Fibroblast of villous mesenchyme (primary cell): ENCODE data around the gene PTPRN2. TPM values are rescaled to one million over a fixed set of nuclear protein-coding genes. Genes with fewer than 3 reads are reported as not detected.

Experiments used
- DNase-seq: peaks from one replicate; pipeline ENCODE4 v3.0.0-alpha.2; 2010; ENCODE audit warnings: low read depth
- H3K4me3 ChIP-seq: 2 replicates; pipeline ENCODE4 v1.5.1; 2011; ENCODE audit warnings: low read depth, mild to moderate bottlenecking, low read length
- total RNA-seq: library from RNA; depleted of rRNA; stranded (reverse); fragments of >200 nt; gene quantifications from 2 replicates; pipeline ENCODE4 v1.2.3, GENCODE V29; 2012
- TF ChIP-seq, protein P1 (sequence below): IDR thresholded peaks from 2 replicates; pipeline ENCODE4 v1.5.1; 2012; ENCODE audit warnings: low read depth, mild to moderate bottlenecking, low read length; ENCODE audit not compliant: insufficient read depth

PTPRN2 gene
- total RNA-seq, 1 donor = not detected

DNA sequence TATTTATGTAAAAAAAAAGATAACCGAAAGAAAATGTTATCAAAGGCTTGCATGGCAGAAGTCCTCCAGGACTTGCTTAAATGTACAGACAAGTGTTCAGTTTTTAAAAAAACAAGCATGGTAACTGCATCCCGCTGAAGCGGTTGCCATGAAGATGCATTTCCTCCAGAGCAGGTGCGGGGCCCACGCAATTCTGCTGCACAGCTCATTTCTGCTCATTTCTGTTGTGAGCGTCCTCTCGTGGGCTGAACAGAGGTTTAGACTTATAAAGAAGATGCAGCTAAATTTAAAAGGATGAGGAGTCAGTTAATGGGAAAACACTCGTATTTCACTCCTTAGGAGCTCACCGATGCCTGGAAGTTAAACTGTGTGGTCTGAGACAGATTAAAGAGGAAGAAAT is 1003.2 kb downstream of the PTPRN2 start:
- H3K4me3 ChIP-seq = no peak overlapping the region
- no peak for DNase-seq
- TF ChIP-seq, protein P1, sequence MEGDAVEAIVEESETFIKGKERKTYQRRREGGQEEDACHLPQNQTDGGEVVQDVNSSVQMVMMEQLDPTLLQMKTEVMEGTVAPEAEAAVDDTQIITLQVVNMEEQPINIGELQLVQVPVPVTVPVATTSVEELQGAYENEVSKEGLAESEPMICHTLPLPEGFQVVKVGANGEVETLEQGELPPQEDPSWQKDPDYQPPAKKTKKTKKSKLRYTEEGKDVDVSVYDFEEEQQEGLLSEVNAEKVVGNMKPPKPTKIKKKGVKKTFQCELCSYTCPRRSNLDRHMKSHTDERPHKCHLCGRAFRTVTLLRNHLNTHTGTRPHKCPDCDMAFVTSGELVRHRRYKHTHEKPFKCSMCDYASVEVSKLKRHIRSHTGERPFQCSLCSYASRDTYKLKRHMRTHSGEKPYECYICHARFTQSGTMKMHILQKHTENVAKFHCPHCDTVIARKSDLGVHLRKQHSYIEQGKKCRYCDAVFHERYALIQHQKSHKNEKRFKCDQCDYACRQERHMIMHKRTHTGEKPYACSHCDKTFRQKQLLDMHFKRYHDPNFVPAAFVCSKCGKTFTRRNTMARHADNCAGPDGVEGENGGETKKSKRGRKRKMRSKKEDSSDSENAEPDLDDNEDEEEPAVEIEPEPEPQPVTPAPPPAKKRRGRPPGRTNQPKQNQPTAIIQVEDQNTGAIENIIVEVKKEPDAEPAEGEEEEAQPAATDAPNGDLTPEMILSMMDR = no peak

GRCh38 chr7:157581740-157582139 is 1005.9 kb downstream of the PTPRN2 start:
- DNase-seq = no peak
- H3K4me3 ChIP-seq = no peak overlapping the region
- TF ChIP-seq, protein P1 = no peak

- H3K4me3 ChIP-seq = no peak overlapping the region
- TF ChIP-seq, protein P1 = no peak
- no peak for DNase-seq
These were observed 1007.3 kb downstream of the PTPRN2 start for GRCh38 chr7:157580324-157580723.

- TF ChIP-seq, protein P1 = no peak
- DNase-seq = no peak
- H3K4me3 ChIP-seq = no peak overlapping the region
These were observed 1008.2 kb downstream of the PTPRN2 start for GRCh38 chr7:157579425-157579824.

DNA sequence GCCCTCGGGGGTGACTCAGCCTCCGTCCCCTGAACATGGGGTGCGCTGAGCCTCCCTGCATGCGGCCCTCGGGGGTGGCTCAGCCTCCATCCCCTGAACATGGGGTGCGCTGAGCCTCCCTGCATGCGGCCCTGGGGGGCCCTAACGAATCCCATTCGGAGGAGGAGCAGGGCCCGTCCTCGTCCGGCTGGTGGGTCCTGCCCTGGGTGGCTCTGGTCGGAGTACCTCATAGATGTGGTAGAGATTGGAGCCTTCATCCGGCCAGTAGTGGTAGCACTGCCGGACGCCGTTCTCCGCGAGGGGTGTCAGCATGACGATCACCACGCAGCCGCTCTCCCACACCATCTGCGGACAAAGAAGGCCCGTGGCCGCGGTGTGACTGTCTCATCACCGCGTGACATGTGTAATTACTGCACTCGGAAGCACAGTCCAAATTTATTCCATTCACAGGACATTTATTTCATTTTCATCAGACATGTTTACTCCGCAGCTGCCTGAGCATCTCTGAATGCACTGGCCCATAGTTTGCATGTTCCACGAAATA is 1009.8 kb downstream of the PTPRN2 start:
- no peak overlapping the region for H3K4me3 ChIP-seq
- TF ChIP-seq, protein P1 = no peak
- no peak for DNase-seq

DNA sequence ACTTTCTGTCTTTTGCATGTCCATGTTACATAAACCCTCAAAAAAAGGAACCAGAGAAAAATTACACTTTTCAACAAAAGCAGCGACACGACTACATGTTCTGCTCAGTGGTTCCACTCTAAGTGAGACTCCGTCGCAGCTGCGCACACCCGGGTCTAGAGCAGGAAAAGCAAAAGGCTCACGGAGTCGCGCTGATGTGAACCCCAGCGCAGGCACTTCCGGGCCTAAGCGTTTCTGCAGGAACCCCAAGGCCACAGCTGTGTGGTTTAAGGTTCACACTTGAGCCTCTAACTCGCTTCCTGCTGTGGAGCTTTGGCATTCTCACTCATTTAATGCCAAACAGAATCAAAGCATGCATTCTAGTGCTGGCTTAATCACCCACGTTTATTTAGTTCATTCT is 1010.6 kb downstream of the PTPRN2 start:
- TF ChIP-seq, protein P1 = no peak
- H3K4me3 ChIP-seq = no peak overlapping the region
- no peak for DNase-seq

- no peak overlapping the region for H3K4me3 ChIP-seq
- DNase-seq = no peak
- TF ChIP-seq, protein P1 = no peak
These were observed 1011.2 kb downstream of the PTPRN2 start for GRCh38 chr7:157576415-157576814.
